A549 (cell line): ENCODE results near the gene ATG101. TPM values are rescaled to one million over a fixed set of nuclear protein-coding genes. Genes with fewer than 3 reads are reported as not detected.
A peak's percentile ranks its signal among the peaks of the same experiment; 100 is the strongest.

Experiments used
- ATAC-seq, 2 experiments: fragments of 200-7000 bp in 1 of 2; fragments of >200 bp in 1 of 2; cut with Nextera tagmentation in 1 of 2; cut with Tn5 transposase in 1 of 2; 3 replicates each; pipeline versions ENCODE4 v1.8.0 to v1.9.1; 2018 to 2020; ENCODE audit warnings: mild to moderate bottlenecking in 1 of 2, moderate library complexity in 1 of 2
- CTCF ChIA-PET: fragments of 300-600 bp; sonication (Branson Sonifier 250); formaldehyde crosslinking; extraction: SDS; loops from one replicate; lab custom pipeline; 2021; ENCODE audit warnings: antibody characterized with exemption, inconsistent platforms; lab: Yijun Ruan, JAX
- POLR2A ChIA-PET: fragments of 350-600 bp; formaldehyde crosslinking; extraction: SDS; loops from one replicate; lab custom pipeline; 2021; ENCODE audit warnings: antibody characterized with exemption, inconsistent platforms; lab: Yijun Ruan, JAX
- DNase-seq, 2 experiments: peaks; one replicate each; pipeline versions ENCODE4 v3.0.0 to v3.0.0-alpha.2; 2011 to 2016; ENCODE audit warnings: low read depth in 1 of 2, low spot score in 1 of 2
- FAIRE-seq: peaks from 2 replicates; lab custom pipeline; 2011; peaks lifted over from hg19 to GRCh38; lab: Jason Lieb, UNC
- H3K27ac ChIP-seq, 2 experiments: fragments of >200 bp; sonication (Bioruptor Twin); formaldehyde crosslinking; 3 replicates each; pipeline ENCODE4 v1.5.1; 2016 to 2017
- H3K4me1 ChIP-seq: fragments of >200 bp; sonication (Bioruptor Twin); formaldehyde crosslinking; 3 replicates; pipeline ENCODE4 v1.6.1; 2016
- H3K4me2 ChIP-seq: fragments of >200 bp; sonication (Bioruptor Twin); formaldehyde crosslinking; 3 replicates; pipeline ENCODE4 v1.6.1; 2016
- H3K4me3 ChIP-seq: fragments of >200 bp; sonication (Bioruptor Twin); formaldehyde crosslinking; 3 replicates; pipeline ENCODE4 v1.5.1; 2016
- H3K9me3 ChIP-seq: fragments of >200 bp; sonication (Bioruptor Twin); formaldehyde crosslinking; 3 replicates; pipeline ENCODE4 v1.6.1; 2016
- ATOH8 ChIP-seq: fragments of 250-450 bp; sonication (Bioruptor Pico); IDR thresholded peaks from 2 replicates; pipeline ENCODE4 v1.5.0; 2020; ENCODE audit warnings: low read depth, mild to moderate bottlenecking, moderate library complexity
- CHD4 ChIP-seq: fragments of 200-600 bp; sonication (generic); IDR thresholded peaks from 2 replicates; pipeline ENCODE4 v1.6.1; 2016; ENCODE audit warnings: antibody characterized with exemption, mild to moderate bottlenecking, borderline replicate concordance
- E2F6 ChIP-seq: IDR thresholded peaks from 2 replicates; pipeline ENCODE4 v1.6.1; 2012; ENCODE audit warnings: low read depth, borderline replicate concordance
- EHMT2 ChIP-seq: fragments of 200-600 bp; sonication (generic); IDR thresholded peaks from 2 replicates; pipeline ENCODE4 v1.6.1; 2016; ENCODE audit warnings: antibody characterized with exemption, low read depth, mild to moderate bottlenecking, moderate library complexity
- ELK1 ChIP-seq: fragments of 150-350 bp; IDR thresholded peaks from 2 replicates; pipeline ENCODE4 v1.6.1; 2014; ENCODE audit warnings: low read depth, mild to moderate bottlenecking, low read length
- ESRRA ChIP-seq: fragments of 150-350 bp; IDR thresholded peaks from 2 replicates; pipeline ENCODE4 v1.6.1; 2014; ENCODE audit warnings: mild to moderate bottlenecking, low read length, borderline replicate concordance
- FOSL2 ChIP-seq, 2 experiments: fragments of 450-650 bp in 1 of 2; fragments of >200 bp in 1 of 2; sonication (Bioruptor Twin) in 1 of 2; formaldehyde crosslinking; IDR thresholded peaks; 2 replicates each; pipeline versions ENCODE4 v1.5.0 to v1.6.1; 2016 to 2020; ENCODE audit warnings: mild to moderate bottlenecking in 1 of 2, moderate library complexity in 1 of 2
- HES2 ChIP-seq: fragments of >200 bp; sonication (Bioruptor Twin); formaldehyde crosslinking; IDR thresholded peaks from 2 replicates; pipeline ENCODE4 v1.6.1; 2016
- JUNB ChIP-seq: fragments of >200 bp; sonication (Bioruptor Twin); formaldehyde crosslinking; IDR thresholded peaks from 2 replicates; pipeline ENCODE4 v1.6.1; 2016
- MAFK ChIP-seq: fragments of 450-650 bp; IDR thresholded peaks from 2 replicates; pipeline ENCODE4 v1.6.1; 2014; ENCODE audit not compliant: partially characterized antibody
- NFE2L2 ChIP-seq: fragments of 150-350 bp; conservative IDR thresholded peaks from 2 replicates; pipeline ENCODE4 v1.6.1; 2014; ENCODE audit warnings: low read length
- NPAS2 ChIP-seq: fragments of 250-450 bp; sonication (Bioruptor Pico); IDR thresholded peaks from 2 replicates; pipeline ENCODE4 v1.8.0; 2022; ENCODE audit warnings: mild to moderate bottlenecking, moderate library complexity, borderline replicate concordance
- RAD21 ChIP-seq, 2 experiments: fragments of >200 bp in 1 of 2; sonication (Bioruptor Twin) in 1 of 2; formaldehyde crosslinking in 1 of 2; IDR thresholded peaks in 1 of 2; conservative IDR thresholded peaks in 1 of 2; 2 replicates in 1 of 2; 3 replicates in 1 of 2; pipeline ENCODE4 v1.6.1; 2012 to 2018; ENCODE audit warnings: inconsistent platforms in 1 of 2
- REST ChIP-seq: fragments of 200-600 bp; sonication (generic); IDR thresholded peaks from 2 replicates; pipeline ENCODE4 v1.6.1; 2016; ENCODE audit warnings: antibody characterized with exemption, mild to moderate bottlenecking, moderate library complexity
- ZNF302 ChIP-seq: fragments of 250-450 bp; sonication (Bioruptor Pico); IDR thresholded peaks from 2 replicates; pipeline ENCODE4 v1.9.0; 2021; ENCODE audit warnings: inconsistent platforms, mild to moderate bottlenecking, moderate library complexity
- WGBS: methylation state at CpG from one replicate; pipeline ENCODE4 v1.1.6; 2017; ENCODE audit errors: missing lambda C conversion rate; 5-methylcytosine and 5-hydroxymethylcytosine counted together
- polyA plus RNA-seq, 4 experiments: library from polyadenylated mRNA; depleted of rRNA in 3 of 4; stranded (reverse); fragments of >200 nt; fragmentation: RNase III in 1 of 4; extraction: RNeasy Plus Mini Kit Qiagen cat#74134 plus additional on column Dnase treatment in 1 of 4; gene quantifications; 2 replicates in 3 of 4; 3 replicates in 1 of 4; pipeline ENCODE4 v1.2.3, GENCODE V29; 2011 to 2017

The ATG101 gene
- polyA plus RNA-seq, 2 of the 4 experiments (the other 2 are of a cell fraction), result 87.9 to 141 TPM

GRCh38 chr12:52082026-52082668, 12.4 kb downstream of the ATG101 start:
- Histone ChIP-seq H3K27ac (no peak overlapping the region), H3K4me2 (no peak overlapping the region), H3K4me1 (peaks cover 2% of the 10 kb centered on the region; the same call in 1 of the 3 replicates), H3K9me3 (no peaks in the 10 kb centered on the region)
- ATAC-seq, result no peak; a peak in 1 of 6 replicates
- CTCF ChIA-PET, result interaction anchor here (0.9 to 42.5 kb wide), 19 partner anchors 9 to 823 kb away, joined by 3 to 1730 read pairs (median 4); partner anchors contain the start of genes ATG101, KRT8 and SMIM41
- no peak for FAIRE-seq
- DNase-seq, result no peak
- WGBS, result 72% methylated on average over 12 of the region's 13 CpGs
- TF ChIP-seq ESRRA, result no peak
- TF ChIP-seq ELK1, result no peak
- TF ChIP-seq NFE2L2, result no peak
- no peak for TF ChIP-seq EHMT2
- TF ChIP-seq ATOH8 (CRISPR knock-in tag), result no peak
- TF ChIP-seq REST, result no peak
- TF ChIP-seq RAD21 (conservative IDR thresholded peaks at IDR 0.05 in 1 of 2, IDR thresholded peaks at IDR 0.05 in 1 of 2), result no peak
- TF ChIP-seq, all 56 proteins: peak for 0
- POLR2A ChIA-PET, result interaction anchor here (1.8 to 1.9 kb wide), 2 partner anchors 12 to 56 kb away, joined by 5 to 8 read pairs; partner anchors contain the start of gene ATG101
- no peak overlapping the region for H3K4me3 ChIP-seq

- Histone ChIP-seq H3K4me2 (no peak overlapping the region), H3K27ac (no peak overlapping the region), H3K9me3 (no peaks in the 10 kb centered on the region), H3K4me1 (peaks cover 2% of the 10 kb centered on the region; the same call in 1 of the 3 replicates), H3K4me3 (no peak overlapping the region)
- TF ChIP-seq MAFK (no peak), CHD4 (no peak), JUNB (no peak), HES2 (no peak), E2F6 (no peak), NFE2L2 (no peak), ZNF302 (CRISPR knock-in tag) (no peak), NPAS2 (CRISPR knock-in tag) (no peak), FOSL2 (IDR thresholded peaks at IDR 0.05) (no peak), FOSL2 (CRISPR knock-in tag; IDR thresholded peaks at IDR 0.05) (no peak), RAD21 (conservative IDR thresholded peaks at IDR 0.05 in 1 of 2, IDR thresholded peaks at IDR 0.05 in 1 of 2) (no peak)
- FAIRE-seq (no peak), ATAC-seq (peak in 1 of 2 experiments; percentile 13; a peak in 3 of 6 replicates), DNase-seq (no peak)
- 75% methylated on average over 4 of the region's 4 CpGs for whole genome bisulfite sequencing
- ChIA-PET POLR2A (interaction anchor here (0.5 to 1.9 kb wide), 3 partner anchors 13 to 56 kb away, joined by 3 to 8 read pairs (median 5); partner anchors contain the start of gene ATG101), CTCF (interaction anchor here (0.6 to 42.5 kb wide), 23 partner anchors 9 to 857 kb away, joined by 3 to 1730 read pairs (median 4); partner anchors contain the start of genes ATG101, KRT8 and SMIM41)
Measured at GRCh38 chr12:52082669-52082987, 12.8 kb downstream of the ATG101 start.
